GM12878 (cell line): Measurements from ENCODE around the gene PRRT4. TPM values are rescaled to one million over a fixed set of nuclear protein-coding genes. Genes with fewer than 3 reads are reported as not detected.

Source experiments
- ATAC-seq: fragments of 200-7000 bp; cut with Tn5 transposase; 3 replicates; pipeline ENCODE4 v1.9.1; 2020; ENCODE audit warnings: mild to moderate bottlenecking, moderate library complexity
- BruUV-seq: library from RNA; stranded (reverse); fragments of 400-500 nt; replicated peaks from 2 replicates; lab custom pipeline; 2021; lab: Mats Ljungman, UMichigan
- CTCF ChIA-PET: fragments of 300-600 bp; sonication (Branson Sonifier 250); formaldehyde crosslinking; extraction: SDS; loops from one replicate; lab custom pipeline; 2021; ENCODE audit warnings: inconsistent platforms; lab: Yijun Ruan, JAX
- POLR2A ChIA-PET: fragments of 350-600 bp; formaldehyde crosslinking; extraction: SDS; loops from one replicate; lab custom pipeline; 2021; ENCODE audit warnings: inconsistent platforms; lab: Charles Lee
- RAD21 ChIA-PET: fragments of 300-600 bp; sonication (Branson Sonifier 250); formaldehyde crosslinking; loops from one replicate; lab custom pipeline; 2023; ENCODE audit warnings: antibody characterized with exemption; ENCODE audit not compliant: unreplicated experiment; lab: Charles Lee
- SMC1A ChIA-PET: fragments of 300-600 bp; sonication (Branson Sonifier 250); formaldehyde crosslinking; loops from one replicate; lab custom pipeline; 2023; ENCODE audit not compliant: unreplicated experiment, uncharacterized antibody; lab: Charles Lee
- DNase-seq: peaks from one replicate; pipeline ENCODE4 v3.0.0-alpha.2; 2011; ENCODE audit warnings: low read depth, low spot score
- FAIRE-seq: peaks from 3 replicates; lab custom pipeline; 2011; peaks lifted over from hg19 to GRCh38; lab: Jason Lieb, UNC
- H2AFZ ChIP-seq: 2 replicates; pipeline ENCODE4 v1.6.0; 2011; ENCODE audit warnings: low read depth, low read length, control low read depth; ENCODE audit not compliant: control insufficient read depth
- H3K27ac ChIP-seq: 2 replicates; pipeline ENCODE4 v1.5.1; 2011; ENCODE audit warnings: control low read depth; ENCODE audit not compliant: control insufficient read depth, insufficient read depth
- H3K27me3 ChIP-seq, 2 experiments: replicated peaks in 1 of 2; 2 replicates each; pipeline versions ENCODE4 v1.6.0 to v1.6.1; 2011; ENCODE audit warnings: low read length in 1 of 2; ENCODE audit not compliant: control insufficient read depth in 2 of 2, insufficient read depth in 2 of 2
- H3K36me3 ChIP-seq, 2 experiments: 2 replicates each; pipeline ENCODE4 v1.5.1; 2011; ENCODE audit warnings: low read length in 1 of 2; ENCODE audit not compliant: control insufficient read depth in 2 of 2, insufficient read depth in 2 of 2
- H3K4me1 ChIP-seq: 2 replicates; pipeline ENCODE4 v1.6.1; 2011; ENCODE audit warnings: mild to moderate bottlenecking, low read length, moderate library complexity, mixed read lengths; ENCODE audit not compliant: control insufficient read depth, insufficient read depth
- H3K4me2 ChIP-seq: 2 replicates; pipeline ENCODE4 v1.6.0; 2011; ENCODE audit warnings: control low read depth; ENCODE audit not compliant: control insufficient read depth, insufficient read depth
- H3K4me3 ChIP-seq: fragments of 200-600 bp; sonication (generic); 2 replicates; pipeline ENCODE4 v1.5.1; 2016
- H3K79me2 ChIP-seq: 2 replicates; pipeline ENCODE4 v1.6.0; 2011; ENCODE audit warnings: low read length; ENCODE audit not compliant: control insufficient read depth, insufficient read depth
- H3K9ac ChIP-seq: 2 replicates; pipeline ENCODE4 v1.8.0; 2011; ENCODE audit warnings: low read length, control low read depth, mixed read lengths; ENCODE audit not compliant: control insufficient read depth, insufficient read depth
- H3K9me3 ChIP-seq: replicated peaks from 3 replicates; pipeline ENCODE4 v1.5.1; 2011; ENCODE audit warnings: mild to moderate bottlenecking, low read length; ENCODE audit not compliant: control insufficient read depth, insufficient read depth
- H4K20me1 ChIP-seq: 2 replicates; pipeline ENCODE4 v1.6.0; 2011; ENCODE audit not compliant: control insufficient read depth, insufficient read depth
- ASH2L ChIP-seq: fragments of 300-600, 200-600 bp; sonication (generic); IDR thresholded peaks from 2 replicates; pipeline ENCODE4 v1.6.1; 2017; ENCODE audit warnings: low read depth, mild to moderate bottlenecking, borderline replicate concordance
- BCL3 ChIP-seq: IDR thresholded peaks from 2 replicates; pipeline ENCODE4 v1.6.1; 2011; ENCODE audit warnings: borderline replicate concordance, low read depth, mild to moderate bottlenecking, moderate library complexity, low read length; ENCODE audit not compliant: insufficient read depth, poor library complexity, severe bottlenecking
- CREM ChIP-seq: IDR thresholded peaks from 2 replicates; pipeline ENCODE4 v1.6.1; 2014; ENCODE audit warnings: antibody characterized with exemption, low read depth
- DPF2 ChIP-seq: fragments of 450-650 bp; IDR thresholded peaks from 2 replicates; pipeline ENCODE4 v1.6.1; 2017; ENCODE audit warnings: mild to moderate bottlenecking
- ESRRA ChIP-seq: IDR thresholded peaks from 2 replicates; pipeline ENCODE4 v1.6.1; 2012; ENCODE audit warnings: mild to moderate bottlenecking, low read length, improper control_type of control experiment
- EZH2 ChIP-seq: IDR thresholded peaks from 2 replicates; pipeline ENCODE4 v1.6.1; 2012; ENCODE audit warnings: low read depth, mild to moderate bottlenecking, control low read depth, inconsistent platforms, low read length, borderline replicate concordance; ENCODE audit not compliant: control insufficient read depth
- GATAD2B ChIP-seq: fragments of 450-650 bp; conservative IDR thresholded peaks from 2 replicates; pipeline ENCODE4 v1.6.1; 2017; ENCODE audit warnings: low read depth, mild to moderate bottlenecking, moderate library complexity
- NFXL1 ChIP-seq: fragments of 450-650 bp; IDR thresholded peaks from 2 replicates; pipeline ENCODE4 v1.6.1; 2017; ENCODE audit warnings: antibody characterized with exemption, mild to moderate bottlenecking, borderline replicate concordance
- PAX8 ChIP-seq: fragments of 450-650 bp; IDR thresholded peaks from 2 replicates; pipeline ENCODE4 v1.6.1; 2017; ENCODE audit warnings: mild to moderate bottlenecking, moderate library complexity
- RCOR1 ChIP-seq: conservative IDR thresholded peaks from 2 replicates; pipeline ENCODE4 v1.6.1; 2012; ENCODE audit warnings: low read depth, low read length, improper control_type of control experiment
- ZNF24 ChIP-seq: fragments of 450-650 bp; IDR thresholded peaks from 2 replicates; pipeline ENCODE4 v1.6.1; 2017; ENCODE audit warnings: antibody characterized with exemption, mild to moderate bottlenecking
- WGBS: methylation state at CpG from one replicate; pipeline ENCODE4 v1.1.6; 2016; ENCODE audit warnings: low lambda C conversion rate; ENCODE audit not compliant: insufficient replicate concordance, insufficient coverage; ENCODE audit errors: missing lambda C conversion rate; 5-methylcytosine and 5-hydroxymethylcytosine counted together
- in situ Hi-C: fragments of 300-500 bp; cut with MboI; formaldehyde crosslinking; loops from 9 replicates; pipeline ENCODE4 v1.14.3; 2018; ENCODE audit warnings: mixed read lengths
- intact Hi-C: fragments of 100-400 bp; cut with micrococcal nuclease; formaldehyde crosslinking; loops from one replicate; pipeline ENCODE4 v1.14.2; 2022; ENCODE audit not compliant: unreplicated experiment
- polyA plus RNA-seq, 11 experiments: library from polyadenylated mRNA; depleted of rRNA in 4 of 11; unstranded in 6 of 11; stranded (reverse) in 5 of 11; fragments of >200 nt; fragmentation: Nextera tagmentation in 4 of 11; fragmentation: Illumina TruSeq in 1 of 11; extraction: Ambion mirVana in 4 of 11; extraction: Trizol in 1 of 11; gene quantifications; 1 replicate in 1 of 11; 2 replicates in 10 of 11; pipeline versions ENCODE4 v1.2.1 to v1.2.3, GENCODE V29; 2011 to 2016; ENCODE audit warnings: inconsistent platforms in 2 of 11, missing spikeins in 2 of 11, low read depth in 1 of 11
- total RNA-seq, 4 experiments: library from RNA; depleted of rRNA in 3 of 4; stranded (reverse); fragments of >200 nt in 3 of 4; fragmentation: Illumina TruSeq in 1 of 4; extraction: Trizol in 1 of 4; gene quantifications; 2 replicates each; pipeline versions ENCODE4 v1.2.1 to v1.2.3, GENCODE V29; 2013 to 2021

Gene PRRT4
- total and polyA plus RNA-seq, 10 of the 15 experiments (the other 5 are each of a cell fraction or from before 2014, with no cell fraction given), result not detected

GRCh38 chr7:128304212-128304611 is 57.3 kb downstream of the PRRT4 start:
- DNase-seq, result no peak
- Histone ChIP-seq H3K9ac (no peak overlapping the region), H3K4me1 (no peaks in the 10 kb centered on the region), H3K27me3 (no peaks in the 10 kb centered on the region), H3K9me3 (no peaks in the 10 kb centered on the region), H4K20me1 (no peaks in the 10 kb centered on the region), H3K27ac (no peak overlapping the region), H2AFZ (no peak overlapping the region), H3K36me3 (peaks cover 7 to 8% of the 10 kb centered on the region in 2 experiments; a peak in 3 of 4 replicates), H3K4me3 (no peak overlapping the region), H3K4me2 (no peak overlapping the region), H3K79me2 (no peaks in the 10 kb centered on the region)
- WGBS, result 94% methylated on average over 1 of the region's 1 CpG
- POLR2A ChIA-PET, result no interaction called here
- FAIRE-seq, result no peak
- in situ Hi-C loops, result no loop called here
- SMC1A ChIA-PET, result no interaction called here
- CTCF ChIA-PET, result no interaction called here
- RAD21 ChIA-PET, result no interaction called here
- ATAC-seq, result no peak
- no peak for TF ChIP-seq DPF2
- TF ChIP-seq NFXL1, result no peak
- intact Hi-C loops, result no loop called here
- no TSS peak for BruUV-seq

- intact Hi-C loops, result no loop called here
- no peak for ATAC-seq
- no peak for FAIRE-seq
- TF ChIP-seq PAX8 (no peak), CREM (no peak), RCOR1 (no peak), GATAD2B (no peak), ZNF24 (no peak), ASH2L (no peak), EZH2 (no peak), BCL3 (no peak), ESRRA (no peak)
- TF ChIP-seq, all 136 proteins: peak for 0
- Histone ChIP-seq H3K27me3 (no peaks in the 10 kb centered on the region), H3K4me1 (no peaks in the 10 kb centered on the region), H2AFZ (no peak overlapping the region), H3K9me3 (no peaks in the 10 kb centered on the region), H3K4me3 (no peak overlapping the region), H3K9ac (no peak overlapping the region), H4K20me1 (no peaks in the 10 kb centered on the region), H3K36me3 (peaks cover 6 to 8% of the 10 kb centered on the region in 2 experiments; a peak in 3 of 4 replicates), H3K27ac (no peak overlapping the region), H3K79me2 (no peaks in the 10 kb centered on the region), H3K4me2 (no peak overlapping the region)
- ChIA-PET RAD21 (no interaction called here), POLR2A (no interaction called here), CTCF (no interaction called here), SMC1A (no interaction called here)
- no TSS peak for BruUV-seq
- WGBS, result 94% methylated on average over 5 of the region's 5 CpGs
- in situ Hi-C loops, result no loop called here
- DNase-seq, result no peak
Observed at GRCh38 chr7:128303643-128304042, 57.8 kb downstream of the PRRT4 start.
